Right ventricle myocardium inferior (tissue), 1 donor: ENCODE data around the gene SEPHS2. TPM values are rescaled to one million over a fixed set of nuclear protein-coding genes. Genes with fewer than 3 reads are reported as not detected.
"Not testable (repeated sequence)": the region's sequence is repeated elsewhere in the genome, so short reads cannot be mapped to it uniquely, and the experiment has no call there.

Experiments
- ATAC-seq: fragments of 200-7000 bp; cut with Tn5 transposase; one replicate; pipeline ENCODE4 v1.9.1; 2020; ENCODE audit warnings: mild to moderate bottlenecking, moderate library complexity
- DNase-seq: peaks from one replicate; pipeline ENCODE4 v3.0.0; 2021; ENCODE audit errors: missing footprints
- intact Hi-C: fragments of 100-400 bp; cut with DNase I; formaldehyde crosslinking; loops from one replicate; pipeline ENCODE4 v1.11.0; 2022
- long read RNA-seq: library from polyadenylated mRNA; unstranded; transcript quantifications from one replicate; pipeline ENCODE4 v2.0.0, GENCODE V29; 2021
- total RNA-seq: library from RNA; stranded (reverse); fragmentation: NEBNext Ultra II Directional; extraction: Animal tissue kit (Norgen Biotek cat#: 25700); gene quantifications from one replicate; pipeline ENCODE4 v1.2.1, GENCODE V29; 2021
- donor health status: DM: no; HTN: yes; CAD: no; lungs with severe emphysema.

SEPHS2 gene, protein sequence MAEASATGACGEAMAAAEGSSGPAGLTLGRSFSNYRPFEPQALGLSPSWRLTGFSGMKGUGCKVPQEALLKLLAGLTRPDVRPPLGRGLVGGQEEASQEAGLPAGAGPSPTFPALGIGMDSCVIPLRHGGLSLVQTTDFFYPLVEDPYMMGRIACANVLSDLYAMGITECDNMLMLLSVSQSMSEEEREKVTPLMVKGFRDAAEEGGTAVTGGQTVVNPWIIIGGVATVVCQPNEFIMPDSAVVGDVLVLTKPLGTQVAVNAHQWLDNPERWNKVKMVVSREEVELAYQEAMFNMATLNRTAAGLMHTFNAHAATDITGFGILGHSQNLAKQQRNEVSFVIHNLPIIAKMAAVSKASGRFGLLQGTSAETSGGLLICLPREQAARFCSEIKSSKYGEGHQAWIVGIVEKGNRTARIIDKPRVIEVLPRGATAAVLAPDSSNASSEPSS
- total RNA-seq: 29.3 TPM
- long read RNA-seq, transcript SEPHS2-201 (1 exons, 2,551 nt): major isoform, 51 of 51 reads
- long read RNA-seq, partial matches to known transcripts: 0 of 51 reads
- long read RNA-seq, other reads (novel, unspliced or antisense): 0 of 51 reads

DNA sequence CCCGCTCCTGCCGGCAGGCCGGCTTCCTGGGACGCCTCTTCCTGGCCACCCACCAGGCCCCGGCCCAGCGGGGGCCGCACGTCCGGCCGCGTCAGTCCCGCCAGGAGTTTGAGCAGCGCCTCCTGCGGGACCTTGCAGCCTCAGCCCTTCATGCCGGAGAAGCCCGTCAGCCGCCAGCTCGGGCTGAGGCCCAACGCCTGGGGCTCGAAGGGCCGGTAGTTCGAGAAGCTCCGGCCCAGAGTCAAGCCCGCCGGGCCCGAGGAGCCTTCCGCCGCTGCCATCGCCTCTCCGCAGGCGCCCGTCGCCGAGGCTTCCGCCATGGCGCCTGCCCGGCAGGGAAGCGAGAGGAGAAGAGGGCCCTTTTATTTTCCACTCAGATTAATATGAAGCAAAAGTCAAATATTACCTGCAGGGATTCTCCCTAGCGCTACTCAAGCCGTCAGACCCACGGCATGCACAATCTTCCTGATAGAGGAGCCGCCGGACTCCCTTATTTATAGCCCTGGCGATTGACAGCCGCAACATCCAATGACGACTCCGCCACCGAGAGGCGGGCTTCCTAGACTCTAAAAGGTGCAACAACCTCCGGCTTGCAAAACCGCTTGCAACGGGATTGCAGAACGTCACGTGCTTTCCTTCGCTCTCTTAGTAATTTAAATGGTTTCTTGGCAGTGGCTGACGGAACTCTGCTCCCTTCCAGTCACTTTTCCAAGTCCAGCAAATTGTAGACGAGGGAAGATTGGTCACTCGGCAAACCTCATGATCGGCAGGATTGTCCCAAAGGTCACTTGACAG lies at the start of gene SEPHS2:
TSS of gene SEPHS2 (minus strand) at position 467 of the 795 bp plus-strand sequence. CDS start at position 320, 147 bp downstream.
- peak; percentile 98 for ATAC-seq
- DNase-seq: peak; percentile 99
- intact Hi-C loops: loop anchor here (5.0 to 10.0 kb wide), 3 partner anchors 82 to 479 kb away; partner anchors contain the start of genes FBXL19, ZNF688 and ZNF768

DNA sequence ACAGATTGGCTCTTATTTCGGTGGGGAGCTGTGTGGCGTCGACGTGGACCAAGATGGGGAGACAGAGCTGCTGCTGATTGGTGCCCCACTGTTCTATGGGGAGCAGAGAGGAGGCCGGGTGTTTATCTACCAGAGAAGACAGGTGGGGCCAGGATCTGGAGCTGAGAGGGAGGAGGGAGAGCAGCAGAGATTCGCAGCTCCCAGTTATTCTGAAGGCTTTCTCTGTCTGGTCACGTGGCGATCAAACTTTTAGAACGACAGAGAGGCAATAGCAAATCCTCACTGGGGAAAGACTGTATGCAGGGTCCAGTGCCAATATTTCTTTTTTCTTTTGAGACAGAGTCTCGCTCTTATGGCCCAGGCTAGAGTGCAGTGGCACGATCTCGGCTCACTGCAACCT lies 49.0 kb upstream of the SEPHS2 start:
- intact Hi-C loops: no loop called here
- DNase-seq (no peak), ATAC-seq (no peak)

DNA sequence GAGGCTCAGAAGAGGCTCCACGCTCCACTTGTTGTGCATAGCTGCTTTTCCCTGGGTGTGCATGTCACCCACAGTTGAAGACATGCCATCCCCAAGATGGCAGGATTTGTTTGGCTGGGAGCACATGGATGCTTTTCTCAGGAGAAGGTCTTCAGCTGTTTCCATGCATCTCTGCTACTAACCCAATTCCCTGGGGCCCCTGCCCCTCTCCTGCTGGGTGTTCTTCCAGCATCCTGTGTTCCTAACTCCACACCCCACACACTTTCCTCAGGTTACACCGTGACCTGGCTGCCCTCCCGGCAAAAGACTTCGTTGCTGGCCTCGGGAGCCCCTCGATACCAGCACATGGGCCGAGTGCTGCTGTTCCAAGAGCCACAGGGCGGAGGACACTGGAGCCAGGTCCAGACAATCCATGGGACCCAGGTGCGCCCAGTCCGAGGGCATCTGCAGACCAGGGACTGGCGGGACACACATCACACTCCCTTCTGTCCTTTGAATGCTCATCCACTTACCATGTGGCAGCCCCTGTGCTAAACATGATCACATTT lies 48.3 kb upstream of the SEPHS2 start:
- ATAC-seq (no peak), DNase-seq (no peak)
- intact Hi-C loops: no loop called here

DNA sequence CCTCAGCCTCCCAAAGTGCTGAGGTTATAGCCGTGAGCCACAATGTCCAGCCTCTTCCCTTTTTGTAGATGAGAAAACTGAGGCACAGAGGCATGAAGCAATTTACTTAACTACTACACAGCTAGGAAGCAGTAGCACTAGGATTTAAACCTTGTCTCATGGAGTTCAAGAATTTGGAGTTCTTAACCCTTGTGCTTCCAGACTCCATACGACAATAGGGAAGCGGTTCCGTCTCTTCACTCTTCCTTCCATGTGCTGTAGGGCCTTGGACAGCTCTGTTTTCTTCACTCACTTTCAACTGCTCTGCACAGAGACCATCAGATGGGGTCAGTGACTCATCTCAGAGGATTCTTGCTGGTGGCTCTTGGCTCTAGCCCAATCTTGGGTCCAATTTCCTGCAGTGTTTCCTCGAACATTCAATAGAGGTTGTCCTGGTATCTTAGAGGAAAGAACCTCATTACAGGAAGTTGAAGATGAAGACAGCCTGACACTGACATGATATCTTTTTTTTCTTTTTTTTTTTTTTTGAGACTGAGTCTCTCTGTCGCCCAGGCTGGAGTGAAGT lies 46.2 kb upstream of the SEPHS2 start:
- intact Hi-C loops: no loop called here
- DNase-seq: no peak
- ATAC-seq: peak; percentile 48

DNA sequence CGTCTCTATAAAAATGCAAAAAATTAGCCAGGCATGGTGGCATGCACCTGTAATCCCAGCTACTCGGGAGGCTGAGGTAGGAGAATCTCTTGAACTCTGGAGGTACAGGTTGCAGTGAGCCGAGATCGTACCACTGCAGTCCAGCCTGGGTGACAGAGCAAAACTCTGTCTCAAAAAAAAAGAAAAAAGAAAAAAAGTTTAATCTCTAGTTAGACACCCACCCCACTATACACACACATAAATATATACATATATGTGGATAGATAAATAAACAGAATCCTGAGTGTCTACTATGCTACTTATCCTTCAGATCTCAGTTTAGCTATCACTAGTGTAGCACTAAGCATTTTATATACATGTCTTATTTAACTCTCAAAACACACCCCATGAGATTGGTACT lies 45.6 kb upstream of the SEPHS2 start:
- intact Hi-C loops: no loop called here
- ATAC-seq (no peak), DNase-seq (no peak)

DNA sequence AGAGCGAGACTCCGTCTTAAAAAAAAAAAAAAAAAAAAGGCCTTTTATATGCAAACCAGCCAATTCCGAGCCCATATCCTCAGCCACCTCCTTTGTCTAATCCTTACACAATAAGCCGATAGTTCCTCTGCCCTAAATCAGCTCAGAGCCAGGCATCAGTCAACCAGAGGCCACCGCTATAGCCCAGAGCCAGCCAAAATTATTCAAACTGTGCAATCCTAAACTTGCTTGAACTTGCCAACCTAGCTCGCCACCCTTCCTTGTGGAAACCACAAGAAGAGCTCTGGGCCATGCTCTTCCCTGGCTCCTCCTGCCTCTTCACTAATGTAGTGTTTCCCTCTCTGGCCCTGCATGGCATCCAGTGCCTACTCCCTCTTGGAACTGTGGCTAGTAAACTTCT lies 44.5 kb upstream of the SEPHS2 start:
- no peak for DNase-seq
- no peak for ATAC-seq
- intact Hi-C loops: no loop called here

DNA sequence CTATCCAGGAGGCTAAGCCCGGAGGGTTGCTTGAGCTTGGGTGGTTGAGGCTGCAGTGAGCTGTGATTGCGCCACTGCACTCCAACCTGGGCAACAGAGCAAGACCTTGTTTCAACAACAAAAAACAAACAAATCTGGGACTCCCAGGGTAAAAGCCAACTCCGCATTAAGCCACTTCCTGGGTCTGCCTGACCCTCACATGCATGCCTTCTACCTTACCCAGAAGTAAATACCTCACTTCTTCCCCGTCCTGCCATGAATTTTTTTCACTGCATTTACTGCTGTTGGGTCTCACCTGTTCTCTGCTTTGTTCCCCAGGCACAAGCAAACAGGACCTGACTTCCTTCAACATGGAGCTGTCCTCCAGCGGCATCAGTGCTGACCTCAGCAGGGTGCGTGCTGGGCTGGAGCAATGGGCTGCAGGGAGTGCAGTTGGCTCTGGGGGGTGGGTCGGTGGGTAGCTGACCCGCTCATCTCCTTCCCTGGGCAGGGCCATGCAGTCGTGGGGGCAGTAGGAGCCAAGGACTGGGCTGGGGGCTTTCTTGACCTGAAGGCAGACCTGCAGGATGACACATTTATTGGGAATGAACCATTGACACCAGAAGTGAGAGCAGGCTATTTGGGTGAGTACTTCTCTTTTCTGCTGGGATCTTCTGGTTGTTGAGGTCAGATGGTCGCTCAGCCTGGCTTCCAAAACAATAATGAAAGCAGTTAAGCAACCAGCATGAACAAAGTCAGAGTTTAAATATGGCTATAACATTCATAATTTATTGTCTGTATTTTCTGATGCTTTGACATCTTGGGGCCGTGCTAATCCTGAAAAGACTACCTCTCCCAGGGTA lies 43.3 kb upstream of the SEPHS2 start:
- DNase-seq (no peak), ATAC-seq (no peak)
- intact Hi-C loops: no loop called here

DNA sequence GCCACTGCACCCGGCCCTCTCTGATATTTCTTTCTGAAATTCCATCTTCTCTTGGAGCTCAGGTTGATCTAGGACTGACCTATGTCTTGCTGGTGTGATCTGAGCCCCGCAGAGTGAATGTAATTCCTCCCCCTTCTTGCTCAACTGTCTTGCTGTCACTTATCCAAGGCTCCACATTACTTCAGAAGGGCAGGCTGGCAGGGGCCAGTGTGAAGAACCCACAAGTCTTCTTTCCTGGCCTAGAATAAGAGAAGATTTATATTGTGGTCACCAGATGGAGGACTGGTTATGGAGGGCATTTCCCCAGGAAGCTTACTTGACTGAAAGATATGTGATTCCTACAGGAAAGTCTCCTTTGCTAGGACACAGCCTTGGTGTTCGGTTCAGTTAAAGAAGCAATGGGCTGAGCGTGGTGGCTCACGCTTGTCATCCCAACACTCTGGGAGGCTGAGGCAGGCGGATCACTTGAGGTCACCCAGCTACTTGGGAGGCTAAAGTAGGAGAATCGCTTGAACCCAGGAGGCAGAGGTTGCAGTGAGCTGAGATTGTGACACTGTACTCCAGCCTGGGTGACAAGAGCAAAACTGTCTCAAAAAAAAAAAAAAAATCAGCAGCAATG lies 40.3 kb upstream of the SEPHS2 start:
- ATAC-seq (no peak), DNase-seq (no peak)
- intact Hi-C loops: no loop called here

DNA sequence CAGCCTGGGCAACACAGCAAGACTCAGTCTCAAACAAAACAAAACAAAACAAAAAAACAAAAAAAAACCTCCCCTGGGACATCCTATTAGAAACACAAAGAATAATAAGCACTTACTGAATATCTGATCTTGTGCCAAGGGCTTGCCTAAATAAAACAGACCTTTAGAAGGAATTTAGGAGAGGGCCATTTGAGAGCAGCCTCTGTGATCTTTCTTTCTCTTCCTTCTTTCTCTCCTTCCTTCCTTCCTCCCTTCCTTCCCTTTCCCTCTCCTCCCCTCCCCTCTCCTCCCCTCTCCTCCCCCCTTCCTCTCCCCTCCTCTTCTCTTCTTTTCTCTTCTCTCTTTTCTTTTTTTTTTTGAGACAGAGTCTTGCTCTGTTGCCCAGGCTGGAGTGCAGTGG lies 39.2 kb upstream of the SEPHS2 start:
- DNase-seq (no peak), ATAC-seq (no peak)
- intact Hi-C loops: no loop called here

DNA sequence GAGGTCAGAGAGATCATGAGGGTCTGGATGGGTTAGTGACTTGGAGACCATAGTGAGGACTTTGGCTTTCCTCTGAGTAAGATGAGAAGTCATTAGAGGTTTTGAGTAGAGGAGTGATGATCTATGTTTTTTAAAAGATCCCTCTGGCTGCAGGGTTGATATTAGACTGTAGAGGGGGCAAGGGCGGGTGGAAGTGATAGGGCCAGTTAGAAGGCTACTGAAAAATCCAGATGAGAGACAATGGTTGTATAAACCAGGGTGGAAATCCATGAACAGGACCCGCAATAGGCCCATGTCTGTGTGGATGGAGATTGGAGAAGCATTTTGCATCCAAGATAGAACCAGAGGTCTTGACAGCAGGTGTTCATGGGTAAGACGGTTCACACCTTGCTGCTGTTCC lies 36.7 kb upstream of the SEPHS2 start:
- intact Hi-C loops: no loop called here
- DNase-seq (no peak), ATAC-seq (no peak)

DNA sequence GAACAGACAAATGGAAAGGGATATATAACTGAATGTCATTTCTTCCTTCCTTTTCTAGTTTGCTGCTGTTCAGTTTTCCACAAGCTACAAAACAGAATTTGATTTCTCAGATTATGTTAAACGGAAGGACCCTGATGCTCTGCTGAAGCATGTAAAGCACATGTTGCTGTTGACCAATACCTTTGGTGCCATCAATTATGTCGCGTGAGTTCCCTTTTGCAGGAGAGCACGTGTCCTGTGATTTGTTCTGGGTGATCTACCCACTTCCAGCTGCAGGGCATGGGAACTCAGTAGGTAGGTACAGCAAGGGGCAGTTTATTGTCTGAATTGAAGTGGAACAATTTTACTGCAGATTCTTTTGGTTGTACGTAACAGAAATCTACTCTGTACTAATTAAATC lies 35.7 kb upstream of the SEPHS2 start:
- intact Hi-C loops: no loop called here
- no peak for DNase-seq

DNA sequence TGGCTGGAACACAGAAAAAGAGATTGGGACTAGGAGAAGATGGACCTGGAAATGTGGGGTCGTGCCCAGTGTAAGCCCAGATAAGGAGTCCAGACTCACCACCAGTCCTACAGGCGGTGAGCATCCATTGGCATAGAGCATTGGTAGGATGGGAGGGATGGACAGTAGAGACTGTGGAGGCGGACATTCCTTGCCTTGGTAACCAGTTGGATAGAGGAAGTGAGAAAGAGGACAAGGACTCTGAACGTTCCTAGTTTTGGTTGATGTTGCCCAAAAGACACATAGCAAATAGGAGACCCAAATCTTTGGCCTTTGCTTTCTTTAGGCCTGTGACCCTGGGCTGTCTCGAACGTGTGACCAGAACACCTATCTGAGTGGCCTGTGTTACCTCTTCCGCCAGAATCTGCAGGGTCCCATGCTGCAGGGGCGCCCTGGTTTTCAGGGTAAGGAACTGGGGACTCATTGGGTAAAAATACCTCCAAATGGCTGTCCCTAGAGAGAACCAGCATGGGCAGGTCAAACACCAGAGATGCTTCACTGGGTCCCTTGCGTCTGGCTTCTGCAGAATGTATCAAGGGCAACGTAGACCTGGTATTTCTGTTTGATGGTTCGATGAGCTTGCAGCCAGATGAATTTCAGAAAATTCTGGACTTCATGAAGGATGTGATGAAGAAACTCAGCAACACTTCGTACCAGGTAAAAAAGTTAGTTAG lies 33.2 kb upstream of the SEPHS2 start:
- ATAC-seq: no peak
- intact Hi-C loops: no loop called here
- no peak for DNase-seq

More for the DNA sequence above, 35.7 kb upstream of the SEPHS2 start:
- ATAC-seq: no peak

DNA sequence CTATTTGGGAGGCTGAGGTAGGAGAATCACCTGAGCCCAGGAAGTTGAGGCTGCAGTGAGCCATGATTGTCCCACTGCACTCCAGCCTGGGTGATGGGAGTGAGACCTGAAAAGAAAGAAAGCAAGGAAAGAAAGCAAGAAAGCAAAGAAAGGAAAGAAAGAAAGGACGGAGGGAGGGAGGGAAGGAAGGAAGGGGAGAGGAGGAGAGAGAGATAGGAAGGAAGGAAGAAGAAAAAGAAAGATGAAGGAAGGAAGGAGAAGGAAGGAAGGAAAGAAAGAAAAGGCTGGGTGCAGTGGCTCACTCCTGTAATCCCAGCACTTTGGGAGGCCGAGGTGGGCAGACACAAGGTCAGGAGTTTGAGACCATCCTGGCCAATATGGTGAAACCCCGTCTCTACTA lies 32.1 kb upstream of the SEPHS2 start:
- ATAC-seq, intact Hi-C loops, DNase-seq: not testable (repeated sequence)

DNA sequence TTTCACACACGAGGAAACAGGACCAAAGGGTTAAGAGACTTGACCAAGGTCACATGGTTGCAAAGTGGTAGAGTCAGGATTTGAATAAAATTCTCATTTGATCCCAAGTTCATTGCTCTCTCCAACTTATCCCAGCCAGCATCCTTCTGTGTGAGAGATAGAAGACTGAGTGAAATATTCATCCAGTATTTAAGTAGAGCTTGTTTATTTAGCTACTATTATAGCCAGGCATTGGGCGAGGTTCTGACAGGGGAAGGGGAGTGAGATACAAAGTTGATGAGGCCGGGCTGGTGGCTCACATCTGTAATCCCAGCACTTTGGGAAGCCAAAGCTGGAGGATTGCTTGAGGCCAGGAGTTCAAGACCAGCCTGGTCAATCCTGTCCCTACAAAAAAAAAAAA lies 31.3 kb upstream of the SEPHS2 start:
- ATAC-seq (no peak), DNase-seq (no peak)
- intact Hi-C loops: no loop called here

DNA sequence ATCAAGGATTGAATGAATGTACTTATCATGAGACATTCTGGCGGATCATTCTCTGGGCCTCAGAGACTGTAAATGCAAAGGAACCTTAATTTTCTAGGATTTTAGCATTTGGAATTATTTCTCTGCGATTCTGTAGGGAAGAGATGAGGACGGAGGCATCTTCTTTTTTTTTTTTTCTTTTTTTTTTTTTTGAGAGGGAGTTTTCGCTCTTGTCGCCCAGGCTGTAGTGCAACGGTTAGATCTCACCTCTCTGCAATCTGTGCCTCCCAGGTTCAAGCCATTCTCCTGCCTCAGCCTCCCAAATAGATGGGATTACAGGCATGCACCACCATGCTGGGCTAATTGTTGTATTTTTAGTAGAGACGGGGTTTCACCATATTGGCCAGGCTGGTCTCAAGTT lies 29.0 kb upstream of the SEPHS2 start:
- DNase-seq (no peak), ATAC-seq (no peak)
- intact Hi-C loops: no loop called here

DNA sequence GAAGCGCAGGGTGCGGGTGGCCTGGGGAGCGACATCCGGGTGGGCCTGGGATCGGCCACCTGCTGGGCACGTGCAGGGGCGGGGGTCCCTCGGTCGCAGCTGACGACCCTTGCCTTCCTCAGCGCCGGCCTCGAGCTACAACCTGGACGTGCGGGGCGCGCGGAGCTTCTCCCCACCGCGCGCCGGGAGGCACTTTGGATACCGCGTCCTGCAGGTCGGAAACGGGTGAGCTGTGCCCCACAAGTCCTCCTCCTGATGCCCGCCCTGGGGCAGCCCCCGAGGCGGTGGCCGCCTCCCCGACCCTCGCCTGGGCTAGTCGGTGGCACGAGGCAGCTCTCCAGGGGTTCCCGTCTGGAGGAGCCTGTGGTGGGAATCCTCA lies 28.4 kb upstream of the SEPHS2 start:
- no peak for DNase-seq
- ATAC-seq: no peak
- intact Hi-C loops: no loop called here
